GM12873 (cell line): ENCODE measurements around the gene HOXC4.

Experiments used
- TF ChIP-seq, protein P1 (sequence below): IDR thresholded peaks from 2 replicates; pipeline ENCODE4 v1.5.1; 2012; ENCODE audit warnings: low read depth, mild to moderate bottlenecking, moderate library complexity, low read length, control low read depth; ENCODE audit not compliant: insufficient read depth; ENCODE audit errors: missing control alignments

The HOXC4 gene

DNA sequence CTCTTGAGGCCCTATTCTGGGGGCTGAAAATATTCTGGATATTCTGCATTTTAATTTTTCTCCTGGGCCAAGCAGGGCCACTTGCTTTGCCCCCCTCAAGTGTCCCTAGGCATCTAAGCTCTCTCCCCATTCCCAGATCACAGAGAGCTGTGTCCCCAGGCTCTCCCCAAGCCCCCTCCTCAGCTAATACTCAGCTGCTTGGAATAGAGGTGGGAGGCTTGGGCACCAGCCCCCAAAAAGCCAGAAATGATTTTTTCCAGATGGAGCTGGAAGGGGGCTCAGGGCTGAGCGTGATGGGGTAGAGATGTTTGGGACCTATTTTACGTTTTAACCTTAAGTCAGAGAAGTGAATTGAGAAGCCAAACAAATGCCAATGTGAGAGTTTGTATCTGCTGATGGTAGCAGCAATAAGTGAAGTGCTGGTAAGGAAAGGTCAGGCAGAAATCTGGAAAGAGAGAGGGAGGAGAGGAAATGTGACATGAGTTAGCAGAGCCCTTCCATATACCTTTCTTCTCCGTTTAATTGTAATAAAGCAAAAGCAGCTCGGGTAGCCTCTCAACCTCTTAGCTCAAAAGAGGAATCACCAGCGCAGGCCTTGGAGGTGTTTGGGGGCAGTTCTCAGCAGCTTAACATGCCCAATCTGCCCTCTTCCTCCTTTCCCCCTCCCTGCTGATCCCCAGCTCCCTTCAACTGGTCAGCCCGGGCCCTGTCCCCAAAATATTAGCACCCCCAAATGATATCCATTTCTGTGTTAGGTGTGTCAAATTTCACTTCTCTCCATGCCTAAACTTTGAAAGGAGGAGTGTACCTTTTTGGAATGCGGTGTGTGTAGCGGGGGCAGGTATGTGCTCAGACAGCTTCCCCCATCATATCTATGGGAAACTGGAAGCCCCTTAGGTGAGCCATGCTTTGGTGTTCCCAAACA lies 30.4 kb upstream of the HOXC4 start:
- TF ChIP-seq, protein P1, sequence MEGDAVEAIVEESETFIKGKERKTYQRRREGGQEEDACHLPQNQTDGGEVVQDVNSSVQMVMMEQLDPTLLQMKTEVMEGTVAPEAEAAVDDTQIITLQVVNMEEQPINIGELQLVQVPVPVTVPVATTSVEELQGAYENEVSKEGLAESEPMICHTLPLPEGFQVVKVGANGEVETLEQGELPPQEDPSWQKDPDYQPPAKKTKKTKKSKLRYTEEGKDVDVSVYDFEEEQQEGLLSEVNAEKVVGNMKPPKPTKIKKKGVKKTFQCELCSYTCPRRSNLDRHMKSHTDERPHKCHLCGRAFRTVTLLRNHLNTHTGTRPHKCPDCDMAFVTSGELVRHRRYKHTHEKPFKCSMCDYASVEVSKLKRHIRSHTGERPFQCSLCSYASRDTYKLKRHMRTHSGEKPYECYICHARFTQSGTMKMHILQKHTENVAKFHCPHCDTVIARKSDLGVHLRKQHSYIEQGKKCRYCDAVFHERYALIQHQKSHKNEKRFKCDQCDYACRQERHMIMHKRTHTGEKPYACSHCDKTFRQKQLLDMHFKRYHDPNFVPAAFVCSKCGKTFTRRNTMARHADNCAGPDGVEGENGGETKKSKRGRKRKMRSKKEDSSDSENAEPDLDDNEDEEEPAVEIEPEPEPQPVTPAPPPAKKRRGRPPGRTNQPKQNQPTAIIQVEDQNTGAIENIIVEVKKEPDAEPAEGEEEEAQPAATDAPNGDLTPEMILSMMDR, result no peak

DNA sequence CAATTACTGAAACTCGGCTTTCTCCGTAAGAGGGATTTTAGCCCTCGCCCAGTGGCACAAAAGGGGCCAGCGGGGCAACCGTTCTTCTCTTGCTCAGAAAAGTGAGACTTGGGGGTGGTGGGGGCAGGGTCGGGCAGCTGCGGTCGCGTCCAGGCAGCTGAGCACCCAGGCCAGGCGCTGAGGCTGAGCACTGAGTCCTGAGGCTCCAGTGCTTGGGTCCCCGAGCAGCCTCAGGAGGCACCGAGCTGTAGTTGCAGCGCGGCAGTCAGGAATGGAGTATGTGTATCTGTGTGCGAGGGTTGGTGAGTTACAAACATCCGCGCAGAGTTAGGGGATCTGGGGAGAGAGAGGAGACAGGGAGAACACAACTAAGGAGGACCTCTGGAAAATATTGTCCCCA lies 29.5 kb upstream of the HOXC4 start:
- TF ChIP-seq, protein P1, result no peak

DNA sequence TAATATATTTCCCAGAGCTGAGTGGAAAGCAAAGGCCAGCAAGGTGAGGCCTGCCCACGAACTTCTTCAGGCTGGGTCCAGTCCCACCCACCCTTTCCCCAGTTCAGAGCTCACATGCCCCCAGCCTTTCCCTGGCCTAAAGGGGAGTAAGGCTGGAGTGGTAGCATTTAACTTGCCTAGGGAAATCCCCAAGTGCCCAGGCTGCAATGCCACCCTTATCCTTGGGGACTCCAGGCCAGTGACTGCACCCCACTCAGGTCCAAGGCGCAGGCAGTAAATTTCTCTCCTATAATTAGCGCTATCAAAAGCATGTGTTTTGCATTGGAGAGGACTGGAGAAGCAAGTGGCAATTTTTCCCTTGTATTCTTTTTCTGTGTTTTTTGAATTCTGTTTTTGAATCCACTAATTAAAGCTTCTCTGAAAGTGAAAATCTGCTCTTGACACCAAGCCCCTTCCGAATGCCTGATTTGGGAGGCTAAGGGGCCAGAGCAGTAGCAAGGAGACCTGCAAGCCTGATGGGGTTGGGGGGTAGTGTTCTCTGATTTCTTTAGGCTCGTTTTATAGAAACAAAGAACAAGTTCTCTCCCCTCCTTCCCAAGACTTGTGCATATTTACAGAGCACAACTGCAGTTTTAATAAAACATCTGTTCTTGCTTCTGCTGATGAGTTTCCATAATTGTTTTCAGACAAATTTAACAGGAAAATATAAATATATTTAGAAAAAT lies 28.9 kb upstream of the HOXC4 start:
- TF ChIP-seq, protein P1, result no peak

DNA sequence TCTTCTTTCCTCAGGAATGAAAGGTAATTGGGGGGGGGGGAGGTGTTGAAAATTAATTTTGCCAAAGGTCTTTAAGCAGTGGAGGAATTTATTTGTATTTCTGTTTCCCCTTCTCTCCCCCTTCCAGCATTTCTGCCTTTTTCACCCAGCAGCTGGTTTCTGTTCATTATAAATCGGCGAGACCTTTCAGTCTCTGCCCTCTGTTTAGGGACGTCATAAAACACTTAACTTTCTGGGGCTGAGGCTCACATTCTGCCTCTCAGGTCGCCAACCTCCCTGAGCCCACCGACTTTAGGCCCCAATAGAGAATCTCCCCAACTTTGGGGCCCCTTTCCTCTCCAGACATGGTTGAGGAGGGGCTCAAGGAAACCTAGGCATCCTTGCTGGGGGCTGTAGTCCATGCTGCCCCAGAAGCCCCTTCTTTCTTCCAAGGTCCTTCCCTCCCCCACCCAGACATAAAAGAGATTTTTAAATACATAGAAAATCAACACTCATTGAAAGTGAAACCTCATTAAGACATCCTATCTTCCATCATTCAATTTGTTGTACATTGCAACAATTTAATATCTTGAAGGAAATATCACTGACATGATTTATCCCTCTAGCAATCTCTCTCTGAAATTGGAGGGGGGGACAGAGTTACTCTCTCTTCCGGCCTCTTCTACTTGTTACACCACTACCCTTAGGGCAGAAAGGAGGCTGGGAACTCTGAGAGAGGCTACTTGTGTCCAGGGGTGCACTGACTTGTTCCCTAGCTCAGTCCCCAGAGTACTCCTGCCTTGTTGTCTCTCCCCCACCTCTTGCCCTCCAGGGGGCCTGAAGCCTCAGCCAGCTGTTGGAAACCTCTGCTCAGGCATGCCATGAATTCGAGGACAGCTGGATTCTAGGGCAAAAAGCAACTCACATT lies 27.9 kb upstream of the HOXC4 start:
- TF ChIP-seq, protein P1, result no peak

DNA sequence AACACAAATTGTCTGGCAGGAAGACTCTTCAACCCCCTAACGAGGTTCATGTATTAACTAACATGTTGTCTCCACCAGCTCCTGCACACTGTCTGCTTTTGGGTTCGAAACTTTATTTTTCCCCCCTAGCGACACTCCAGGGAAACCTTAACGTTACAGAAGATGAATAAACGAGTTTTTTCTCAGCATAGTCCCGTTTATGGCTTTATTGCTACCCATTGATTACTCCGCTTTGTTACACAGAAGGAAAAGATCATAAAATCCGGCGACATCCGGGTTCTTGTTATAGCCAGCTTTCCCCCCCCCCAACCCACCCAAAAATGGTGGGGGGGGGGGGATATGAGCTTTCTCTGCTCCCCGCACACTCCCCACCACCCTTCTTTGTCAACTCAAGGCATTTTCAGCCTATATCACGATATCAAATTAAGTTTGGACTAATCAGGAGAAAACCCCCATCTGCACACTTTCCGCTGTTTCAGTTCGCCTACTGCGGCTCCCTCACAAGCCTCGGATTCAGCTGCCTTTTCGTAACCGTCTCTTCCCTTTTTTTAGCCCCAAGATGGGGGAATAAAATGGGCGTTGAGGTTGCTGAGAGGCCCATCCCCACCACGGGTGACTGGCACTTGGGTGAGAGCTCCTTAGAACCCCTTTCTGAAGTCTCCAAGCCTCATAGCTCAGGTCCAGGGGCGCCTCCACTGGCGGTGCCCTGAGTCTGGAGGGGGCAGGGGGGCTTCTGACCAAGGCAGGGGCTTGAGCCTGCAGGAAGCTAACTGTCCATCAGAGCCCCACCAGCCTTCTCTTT lies 26.8 kb upstream of the HOXC4 start:
- TF ChIP-seq, protein P1, result no peak

DNA sequence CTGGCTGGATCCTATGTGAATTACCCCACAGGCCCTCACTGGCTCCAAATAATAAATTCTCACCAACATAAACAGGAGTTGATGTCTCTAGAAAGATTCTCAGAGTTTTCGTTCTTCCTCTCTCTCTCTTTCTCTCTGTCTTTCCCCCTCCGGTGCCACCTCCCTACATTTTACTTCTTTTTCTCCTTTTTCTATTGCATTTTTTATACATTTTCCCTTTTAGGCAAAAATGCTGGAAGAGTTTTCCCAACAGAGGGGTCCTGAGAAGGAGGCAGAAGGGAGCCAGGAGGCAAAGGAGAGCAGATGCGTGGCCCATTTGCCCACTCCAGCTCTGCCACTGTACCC lies 26.2 kb upstream of the HOXC4 start:
- TF ChIP-seq, protein P1, result no peak
